ENCODE data around the gene SH3PXD2A.
"Not testable (repeated sequence)": the region's sequence is repeated elsewhere in the genome, so short reads cannot be mapped to it uniquely, and the experiment has no call there.

Gene SH3PXD2A

GRCh38 chr10:103666087-103666761 is 189.2 kb downstream of the SH3PXD2A start:
- no peak for DNase-seq (ENCODE audit: low read depth in 2 of 2)

DNA sequence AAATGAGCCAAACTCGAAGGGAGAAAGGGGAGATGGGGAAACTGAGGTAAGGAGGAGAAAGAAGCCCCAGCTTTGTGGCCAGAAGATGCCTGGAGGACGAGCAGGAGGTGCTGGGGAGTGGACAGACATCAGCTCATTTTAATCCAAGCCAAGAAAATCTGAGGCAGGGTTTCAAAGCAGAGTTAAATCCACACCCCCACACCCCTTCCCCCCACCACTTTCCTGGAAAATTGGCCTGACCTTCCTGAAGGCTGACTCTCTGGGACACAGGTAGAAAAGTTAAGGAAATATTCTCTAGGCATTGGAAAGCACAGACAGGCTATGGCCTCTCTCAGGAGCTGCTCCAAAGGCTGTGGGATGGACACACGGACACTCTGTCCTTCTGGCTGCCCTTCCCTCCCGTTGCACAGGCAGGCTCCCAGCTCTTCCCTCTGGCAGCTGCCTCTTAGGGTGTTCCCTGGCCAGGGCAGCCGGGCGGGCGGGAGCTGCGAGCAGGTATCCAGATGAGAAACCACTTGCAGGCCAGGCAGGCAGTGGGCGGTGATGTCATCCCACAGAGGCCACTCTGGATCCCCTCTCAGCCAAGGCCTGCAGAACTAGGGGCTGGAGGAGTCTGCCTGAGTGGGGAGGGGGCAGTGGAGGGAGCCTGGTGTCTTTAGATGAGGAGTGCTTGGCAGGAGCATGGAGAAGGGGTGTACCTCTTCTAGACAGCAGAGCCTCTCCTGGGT is 190.1 kb downstream of the SH3PXD2A start:
- no peak for DNase-seq (ENCODE audit: low read depth in 2 of 2)

DNA sequence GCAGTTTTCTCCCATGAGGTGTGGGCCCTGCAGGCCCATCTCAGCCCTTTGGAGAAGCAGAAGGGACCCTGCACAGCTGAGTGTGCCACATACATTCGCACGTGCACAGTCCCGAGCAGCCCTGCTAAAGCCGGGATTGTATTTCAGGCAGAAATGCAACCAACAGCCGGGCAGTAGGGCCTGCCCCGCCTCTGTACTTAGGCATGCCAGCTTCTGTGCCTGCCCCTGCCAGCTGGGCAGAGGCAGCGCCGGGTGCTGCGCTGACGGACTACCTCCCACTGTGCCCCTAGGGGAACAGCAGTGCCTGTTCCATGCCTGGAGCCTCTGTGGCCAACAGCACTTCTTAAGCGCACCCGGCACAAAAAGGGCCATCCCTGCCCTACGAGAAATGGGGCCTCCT is 191.6 kb downstream of the SH3PXD2A start:
- DNase-seq (ENCODE audit: low read depth in 2 of 2), result no peak

GRCh38 chr10:103663236-103663635 is 192.1 kb downstream of the SH3PXD2A start:
- DNase-seq (ENCODE audit: low read depth in 2 of 2), result no peak

GRCh38 chr10:103662704-103663103 is 192.7 kb downstream of the SH3PXD2A start:
- DNase-seq (ENCODE audit: low read depth in 2 of 2), result not testable (repeated sequence)

GRCh38 chr10:103661198-103661950 is 194.0 kb downstream of the SH3PXD2A start:
- DNase-seq (ENCODE audit: low read depth in 2 of 2), result peak; percentile 89 to 91

DNA sequence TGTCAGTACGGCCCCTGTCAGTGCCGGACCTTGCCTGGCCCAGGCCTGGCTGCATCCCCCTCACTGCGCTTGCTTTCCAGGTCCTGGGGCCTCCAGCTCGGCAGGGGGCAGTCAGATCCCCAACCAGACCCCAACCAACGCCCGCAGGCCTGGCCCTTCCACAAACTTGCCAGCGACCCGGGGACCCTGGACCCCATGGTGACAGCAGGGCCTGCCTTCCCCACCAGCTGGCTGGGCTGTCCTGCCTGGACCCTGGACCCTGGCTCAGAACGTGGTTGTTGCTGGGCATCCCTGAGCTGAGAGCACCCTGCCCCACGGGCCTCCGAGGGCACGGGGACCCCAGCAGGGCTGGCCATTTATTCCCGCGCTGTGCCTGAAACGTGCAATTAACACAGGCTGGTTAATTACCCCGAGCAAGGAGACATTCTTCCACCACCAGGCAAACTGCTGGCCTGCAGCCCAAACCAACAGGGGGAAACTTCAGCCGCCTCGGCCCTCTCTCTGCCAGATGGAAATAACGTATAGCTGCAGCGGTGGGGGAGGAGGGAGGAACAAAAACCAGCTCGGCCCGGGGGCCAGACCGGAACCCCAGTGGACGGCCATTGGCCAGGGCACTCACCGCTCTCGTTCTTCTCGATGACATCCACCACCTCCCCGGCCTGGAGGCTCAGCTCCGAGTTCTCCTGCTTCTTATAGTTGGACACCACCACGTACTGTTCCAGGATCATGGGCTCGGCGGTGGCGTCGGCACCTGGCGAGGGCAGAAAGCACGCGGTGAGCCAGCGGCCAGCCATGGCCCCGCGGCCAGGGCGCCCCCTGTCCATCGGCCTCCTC is 194.8 kb downstream of the SH3PXD2A start:
- no peak for DNase-seq (ENCODE audit: low read depth in 2 of 2)

- peak; percentile 71 for DNase-seq (ENCODE audit: low read depth in 2 of 2)
Observed at GRCh38 chr10:103659674-103660363, 195.6 kb downstream of the SH3PXD2A start.

GRCh38 chr10:103658049-103658577 is 197.3 kb downstream of the SH3PXD2A start:
- DNase-seq (ENCODE audit: low read depth in 2 of 2), result no peak

DNA sequence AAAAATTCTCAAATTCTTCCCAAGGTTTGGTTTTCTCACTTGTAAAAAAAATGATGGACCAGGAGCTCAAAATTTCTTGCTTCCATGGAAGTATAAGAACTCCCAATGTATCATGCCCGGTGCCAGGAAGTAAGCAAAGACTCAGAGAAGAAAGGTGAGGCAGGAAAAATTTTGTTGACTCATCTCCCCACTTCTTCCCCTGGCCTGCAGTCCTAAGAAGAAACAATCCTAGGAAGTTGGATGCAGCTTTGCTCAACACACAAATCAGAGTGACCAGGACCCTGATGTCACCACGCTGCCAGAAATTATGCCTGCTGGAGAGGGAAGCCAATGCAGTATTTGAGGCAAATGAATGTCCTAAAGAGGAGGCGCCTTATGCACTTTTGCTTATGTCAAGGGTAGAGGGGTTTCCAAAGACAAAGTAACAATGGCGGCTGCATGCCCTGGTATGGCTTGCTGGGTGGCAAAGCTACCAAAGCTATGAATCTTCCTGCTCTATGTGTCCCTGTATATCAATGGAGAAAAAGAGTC is 198.2 kb downstream of the SH3PXD2A start:
- DNase-seq (ENCODE audit: low read depth in 2 of 2), result no peak

GRCh38 chr10:103654925-103655324 is 200.5 kb downstream of the SH3PXD2A start:
- DNase-seq (ENCODE audit: low read depth in 2 of 2), result no peak

DNA sequence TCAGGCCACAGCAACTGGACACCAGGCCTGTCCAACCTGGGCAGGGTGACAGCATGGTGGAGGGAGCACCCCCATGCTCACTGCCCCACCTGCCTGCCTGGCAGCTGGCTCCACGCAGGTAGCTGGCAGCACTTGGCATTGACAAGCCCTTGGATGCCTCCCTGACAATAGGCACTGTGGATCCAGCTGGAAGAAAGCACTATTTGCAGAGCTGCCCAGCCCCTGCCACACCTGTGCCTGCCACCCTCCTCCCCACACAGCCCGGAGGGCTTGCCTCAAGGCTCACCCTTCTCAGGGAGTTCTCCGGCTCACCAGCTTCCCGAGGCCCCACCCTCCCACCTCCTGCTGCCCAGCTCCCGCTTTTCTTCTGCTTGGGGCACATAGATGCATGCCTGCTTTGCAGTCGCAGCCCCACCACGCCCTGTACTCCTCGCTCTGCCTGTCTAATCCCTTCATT is 201.8 kb downstream of the SH3PXD2A start:
- DNase-seq (ENCODE audit: low read depth in 2 of 2), result no peak

DNA sequence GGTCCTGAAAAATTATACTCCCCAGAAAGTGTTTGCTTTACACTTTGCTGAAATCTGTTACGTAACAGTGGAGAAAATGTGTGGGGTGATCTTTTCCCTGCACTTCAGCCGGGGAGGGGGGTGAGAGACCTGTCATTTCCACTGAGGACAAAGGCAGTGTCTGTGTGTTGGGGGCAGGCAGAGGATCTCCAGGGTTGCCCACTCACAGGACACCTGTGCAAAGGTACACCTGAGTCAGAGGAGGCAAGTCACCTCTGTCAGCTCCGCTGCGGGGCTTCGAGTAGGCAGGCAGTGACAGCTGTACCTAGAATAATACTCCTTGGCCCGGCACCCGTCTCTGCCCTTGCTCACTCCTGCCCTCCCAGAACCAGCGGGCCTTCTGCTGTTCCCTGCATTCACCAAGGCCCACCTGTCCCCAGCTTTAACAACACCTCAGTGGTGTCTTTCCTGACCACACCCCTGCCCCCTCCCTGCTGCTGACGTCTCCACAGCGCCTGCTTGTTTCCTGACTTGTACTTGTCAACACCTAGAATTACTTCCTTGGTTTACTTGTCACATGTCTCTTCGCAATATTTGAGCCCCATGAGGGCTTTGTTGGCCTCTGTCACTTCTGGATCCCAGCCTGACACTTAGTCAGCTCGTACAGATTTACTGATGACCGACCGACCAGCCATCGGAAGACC is 202.6 kb downstream of the SH3PXD2A start:
- DNase-seq (ENCODE audit: low read depth in 2 of 2), result no peak

DNA sequence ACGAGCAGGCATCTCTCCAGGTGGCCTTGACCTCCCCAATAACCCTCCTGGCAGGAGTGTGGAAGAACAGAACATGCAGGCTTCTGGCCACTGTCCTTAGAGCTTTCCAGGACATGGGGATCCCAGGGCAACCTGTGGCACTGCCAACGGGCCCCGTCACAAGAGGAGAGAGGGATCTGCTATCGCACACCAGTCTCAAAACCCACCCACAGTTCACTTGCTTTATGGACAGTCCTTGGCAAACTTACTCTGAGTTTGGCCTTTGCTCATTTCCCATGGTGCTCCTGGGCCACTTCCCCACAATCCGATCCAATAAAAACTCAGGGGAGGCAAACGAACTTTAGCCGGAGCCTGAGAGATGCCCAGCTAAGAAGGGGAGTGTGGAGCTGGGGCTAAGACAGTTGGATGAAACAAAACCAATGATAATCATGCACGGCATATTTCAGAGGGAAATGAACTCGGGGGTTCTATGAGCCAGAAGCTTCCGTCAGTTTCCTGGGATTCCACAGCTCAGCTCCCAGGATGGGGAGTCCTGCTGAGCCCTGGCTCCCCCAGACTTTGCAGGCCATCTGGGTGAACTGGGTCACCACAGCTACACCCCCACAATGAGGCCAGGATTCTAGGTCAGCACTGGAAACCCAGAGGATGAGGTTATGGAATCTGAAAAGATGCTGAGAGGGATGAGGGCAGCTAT is 203.4 kb downstream of the SH3PXD2A start:
- no peak for DNase-seq (ENCODE audit: low read depth in 2 of 2)

GRCh38 chr10:103651333-103651732 is 204.0 kb downstream of the SH3PXD2A start:
- DNase-seq (ENCODE audit: low read depth in 2 of 2), result no peak

DNA sequence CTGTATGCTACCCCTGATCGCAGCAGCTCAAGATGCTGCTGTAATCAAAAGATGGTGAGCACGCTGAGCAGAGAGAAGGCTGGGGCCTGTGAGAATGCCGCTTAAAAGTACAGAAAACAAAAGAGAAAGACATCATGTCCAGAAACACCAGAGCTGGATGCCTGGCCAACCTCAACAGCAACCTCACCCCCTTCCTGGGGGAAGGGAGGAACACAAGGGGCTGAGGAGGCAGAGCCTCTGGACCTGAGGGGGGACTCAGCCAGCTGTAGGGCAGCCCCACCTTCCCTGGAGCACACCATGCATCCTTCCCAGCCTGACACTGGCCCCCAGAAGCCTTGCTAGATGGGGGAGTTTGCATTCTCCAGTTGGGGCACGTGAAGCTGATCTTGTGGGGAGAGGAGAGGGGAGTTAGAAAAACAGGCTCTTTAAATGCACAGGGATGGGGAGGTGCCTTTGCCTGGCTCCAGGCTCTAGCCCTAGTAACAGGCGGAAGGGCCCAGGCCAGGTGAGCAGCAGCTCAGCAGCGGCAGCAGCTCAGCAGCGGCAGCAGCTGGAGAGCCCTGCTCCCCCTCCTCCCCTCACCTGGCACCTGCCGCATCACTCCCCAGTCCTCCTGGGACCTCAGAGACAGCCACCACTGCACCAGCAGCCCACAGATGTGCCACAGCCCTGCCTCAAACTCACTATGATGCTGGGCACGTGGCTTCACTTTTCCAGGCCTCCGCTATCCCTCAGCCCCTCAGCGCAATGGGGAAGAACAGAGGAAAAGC is 205.5 kb downstream of the SH3PXD2A start:
- DNase-seq (ENCODE audit: low read depth in 2 of 2), result no peak

DNA sequence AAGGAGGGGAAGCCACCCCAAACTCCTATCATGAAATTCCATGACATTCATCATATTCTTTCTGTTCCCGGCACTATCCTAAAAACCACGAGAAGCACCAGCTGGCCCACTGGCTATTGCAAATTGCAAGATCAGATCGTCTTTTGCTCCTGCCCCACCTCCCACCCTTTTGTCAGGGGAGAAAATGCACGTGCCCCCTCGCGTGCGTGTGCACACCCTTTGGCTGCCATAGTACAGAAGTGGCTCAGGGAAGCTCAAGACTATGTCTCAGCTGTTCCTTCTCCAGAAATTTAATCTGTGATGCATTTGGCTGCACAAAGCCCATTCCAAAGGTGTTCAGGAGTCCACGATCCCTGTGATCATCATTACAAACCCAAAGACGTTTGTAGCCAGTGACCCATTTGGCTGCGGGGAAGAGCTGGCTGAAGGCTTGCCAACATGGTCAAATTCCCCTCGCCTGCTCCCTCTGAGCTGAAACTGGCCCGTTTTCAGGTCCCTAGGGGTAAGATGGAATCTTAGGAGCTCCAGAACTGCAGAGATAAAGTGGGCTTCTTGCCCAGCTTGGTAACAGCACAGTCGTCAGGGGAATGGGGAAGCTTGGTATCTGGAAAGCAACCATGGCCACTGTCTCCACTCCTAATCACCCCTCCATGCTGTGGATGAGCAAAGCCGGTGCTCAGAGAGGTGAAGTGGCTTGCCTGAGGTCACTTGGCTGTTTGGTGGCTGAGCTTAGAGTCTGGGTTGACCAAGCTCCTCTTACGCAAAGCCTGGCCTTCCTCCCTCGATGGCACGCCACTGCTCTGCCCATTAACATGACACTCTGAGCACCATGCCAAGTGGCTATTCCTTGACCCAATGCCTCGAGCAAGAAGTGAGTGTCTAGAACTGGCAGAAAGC is 206.5 kb downstream of the SH3PXD2A start:
- DNase-seq (ENCODE audit: low read depth in 2 of 2), result peak; percentile 59 to 61

Data from fibroblast of skin of left quadriceps (primary cell).